Activated CD4-positive, alpha-beta T cell treated with anti-CD3 and anti-CD28 coated beads, Interleukin-2, amount 10 ng/mL, durations not matched to agents 24 days and 14 days (primary cell): ENCODE data around the gene ALDH3A2. TPM values are rescaled to one million over a fixed set of nuclear protein-coding genes. Genes with fewer than 3 reads are reported as not detected.

Experiments
- DNase-seq: peaks from one replicate; pipeline ENCODE4 v3.0.0; 2022
- H3K27ac Mint-ChIP-seq: one replicate; pipeline ENCODE4 v1.8.0; 2022; ENCODE audit warnings: mild to moderate bottlenecking, mixed read lengths
- H3K27me3 Mint-ChIP-seq: one replicate; pipeline ENCODE4 v1.8.0; 2022; ENCODE audit warnings: mixed read lengths
- H3K36me3 Mint-ChIP-seq: one replicate; pipeline ENCODE4 v1.8.0; 2022; ENCODE audit warnings: low read depth, mild to moderate bottlenecking, mixed read lengths
- H3K4me1 Mint-ChIP-seq: one replicate; pipeline ENCODE4 v1.8.0; 2021; ENCODE audit warnings: mixed read lengths
- H3K4me3 Mint-ChIP-seq: one replicate; pipeline ENCODE4 v1.8.0; 2022; ENCODE audit warnings: mild to moderate bottlenecking, moderate library complexity, mixed read lengths
- H3K9me3 Mint-ChIP-seq: one replicate; pipeline ENCODE4 v1.8.0; 2021; ENCODE audit warnings: mixed read lengths
- intact Hi-C: fragments of 100-400 bp; cut with micrococcal nuclease; formaldehyde crosslinking; loops from one replicate; pipeline ENCODE4 v1.15.1; 2023
- total RNA-seq: library from RNA; stranded (reverse); gene quantifications from 2 replicates; pipeline ENCODE4 v1.2.3, GENCODE V29; 2022

The ALDH3A2 gene
- 32.8 and 34.3 TPM in 2 replicates for total RNA-seq

- intact Hi-C loops, result loop anchor here (1.0 to 5.0 kb wide), 2 partner anchors 270 to 286 kb away; partner anchors contain the start of genes B9D1 and MAPK7
- H3K4me3 Mint-ChIP-seq, result peak within 1 kb of the TSS; percentile 89
- H3K27ac Mint-ChIP-seq, result peak within 1 kb of the TSS; percentile 91
- peaks cover 8% of the 10 kb centered on the region for H3K36me3 Mint-ChIP-seq
- H3K4me1 Mint-ChIP-seq, result peaks cover 36% of the 10 kb centered on the region
- peak; percentile 98 for DNase-seq
- H3K27me3 Mint-ChIP-seq, result peaks cover 9% of the 10 kb centered on the region
- H3K9me3 Mint-ChIP-seq, result peaks cover 3% of the 10 kb centered on the region
Observed at GRCh38 chr17:19648475-19649273, at the start of gene ALDH3A2. ALDH3A2 (plus strand) TSS chr17:19648751; CDS start chr17:19648972, 221 bp downstream.

GRCh38 chr17:19610311-19610710 is 38.2 kb upstream of the ALDH3A2 start:
- Mint-ChIP-seq H3K36me3 (no peaks in the 10 kb centered on the region), H3K27ac (no peak overlapping the region), H3K4me1 (no peaks in the 10 kb centered on the region), H3K9me3 (no peaks in the 10 kb centered on the region), H3K27me3 (peaks cover 2% of the 10 kb centered on the region), H3K4me3 (no peak overlapping the region)
- intact Hi-C loops, result loop anchor here (10.0 kb wide), 1 partner anchor 154 kb away; no protein-coding TSS in a partner anchor
- no peak for DNase-seq

GRCh38 chr17:19610879-19611278 is 37.7 kb upstream of the ALDH3A2 start:
- Mint-ChIP-seq H3K27me3 (peaks cover 2% of the 10 kb centered on the region), H3K36me3 (no peaks in the 10 kb centered on the region), H3K9me3 (no peaks in the 10 kb centered on the region), H3K27ac (no peak overlapping the region), H3K4me3 (no peak overlapping the region), H3K4me1 (no peaks in the 10 kb centered on the region)
- intact Hi-C loops, result loop anchor here (10.0 kb wide), 1 partner anchor 154 kb away; no protein-coding TSS in a partner anchor
- no peak for DNase-seq

GRCh38 chr17:19613979-19614378 is 34.6 kb upstream of the ALDH3A2 start:
- no peak for DNase-seq
- peaks cover 2% of the 10 kb centered on the region for H3K9me3 Mint-ChIP-seq
- H3K4me1 Mint-ChIP-seq, result no peaks in the 10 kb centered on the region
- no peak overlapping the region for H3K27ac Mint-ChIP-seq
- no peaks in the 10 kb centered on the region for H3K27me3 Mint-ChIP-seq
- intact Hi-C loops, result loop anchor here (10.0 kb wide), 1 partner anchor 151 kb away; no protein-coding TSS in a partner anchor
- peaks cover 2% of the 10 kb centered on the region for H3K36me3 Mint-ChIP-seq
- no peak overlapping the region for H3K4me3 Mint-ChIP-seq

- DNase-seq, result no peak
- intact Hi-C loops, result loop anchor here (10.0 kb wide), 1 partner anchor 150 kb away; no protein-coding TSS in a partner anchor
- Mint-ChIP-seq H3K36me3 (peaks cover 2% of the 10 kb centered on the region), H3K4me1 (no peaks in the 10 kb centered on the region), H3K4me3 (no peak overlapping the region), H3K27ac (no peak overlapping the region), H3K27me3 (no peaks in the 10 kb centered on the region), H3K9me3 (peaks cover 11% of the 10 kb centered on the region)
Observed at GRCh38 chr17:19614900-19615299, 33.7 kb upstream of the ALDH3A2 start.

- no peak overlapping the region for H3K4me3 Mint-ChIP-seq
- intact Hi-C loops, result loop anchor here (10.0 kb wide), 1 partner anchor 147 kb away; no protein-coding TSS in a partner anchor
- H3K27ac Mint-ChIP-seq, result no peak overlapping the region
- H3K36me3 Mint-ChIP-seq, result peaks cover 2% of the 10 kb centered on the region
- H3K4me1 Mint-ChIP-seq, result no peaks in the 10 kb centered on the region
- H3K9me3 Mint-ChIP-seq, result peaks cover 16% of the 10 kb centered on the region
- H3K27me3 Mint-ChIP-seq, result no peaks in the 10 kb centered on the region
- no peak for DNase-seq
Observed at GRCh38 chr17:19618015-19618414, 30.5 kb upstream of the ALDH3A2 start.

GRCh38 chr17:19619705-19620325 is 28.7 kb upstream of the ALDH3A2 start:
- Mint-ChIP-seq H3K27me3 (peaks cover 4% of the 10 kb centered on the region), H3K4me1 (no peaks in the 10 kb centered on the region), H3K9me3 (peaks cover 16% of the 10 kb centered on the region), H3K36me3 (peaks cover 2% of the 10 kb centered on the region), H3K27ac (no peak overlapping the region), H3K4me3 (no peak overlapping the region)
- peak; percentile 19 for DNase-seq
- intact Hi-C loops, result loop anchor here (10.0 kb wide), 2 partner anchors 55 to 145 kb away; no protein-coding TSS in a partner anchor

GRCh38 chr17:19621697-19622096 is 26.9 kb upstream of the ALDH3A2 start:
- H3K4me3 Mint-ChIP-seq, result no peak overlapping the region
- peaks cover 2% of the 10 kb centered on the region for H3K36me3 Mint-ChIP-seq
- no peak overlapping the region for H3K27ac Mint-ChIP-seq
- H3K4me1 Mint-ChIP-seq, result no peaks in the 10 kb centered on the region
- intact Hi-C loops, result loop anchor here (10.0 kb wide), 1 partner anchor 53 kb away; no protein-coding TSS in a partner anchor
- H3K9me3 Mint-ChIP-seq, result peaks cover 16% of the 10 kb centered on the region
- peaks cover 5% of the 10 kb centered on the region for H3K27me3 Mint-ChIP-seq
- DNase-seq, result no peak

- intact Hi-C loops, result loop anchor here (10.0 kb wide), 1 partner anchor 49 kb away; no protein-coding TSS in a partner anchor
- no peak for DNase-seq
- H3K27ac Mint-ChIP-seq, result no peak overlapping the region
- peaks cover 3% of the 10 kb centered on the region for H3K9me3 Mint-ChIP-seq
- H3K36me3 Mint-ChIP-seq, result no peaks in the 10 kb centered on the region
- H3K4me1 Mint-ChIP-seq, result no peaks in the 10 kb centered on the region
- H3K27me3 Mint-ChIP-seq, result peaks cover 10% of the 10 kb centered on the region
- H3K4me3 Mint-ChIP-seq, result no peak overlapping the region
Observed at GRCh38 chr17:19626079-19626478, 22.5 kb upstream of the ALDH3A2 start.

- H3K9me3 Mint-ChIP-seq, result no peaks in the 10 kb centered on the region
- H3K36me3 Mint-ChIP-seq, result no peaks in the 10 kb centered on the region
- intact Hi-C loops, result loop anchor here (10.0 kb wide), 1 partner anchor 45 kb away; no protein-coding TSS in a partner anchor
- peak; percentile 31 for DNase-seq
- no peak overlapping the region for H3K27ac Mint-ChIP-seq
- no peaks in the 10 kb centered on the region for H3K4me1 Mint-ChIP-seq
- H3K4me3 Mint-ChIP-seq, result no peak overlapping the region
- H3K27me3 Mint-ChIP-seq, result peaks cover 15% of the 10 kb centered on the region
Observed at GRCh38 chr17:19629449-19629848, 19.1 kb upstream of the ALDH3A2 start.

- Mint-ChIP-seq H3K27me3 (peaks cover 12% of the 10 kb centered on the region), H3K27ac (no peak overlapping the region), H3K9me3 (no peaks in the 10 kb centered on the region), H3K36me3 (no peaks in the 10 kb centered on the region), H3K4me1 (no peaks in the 10 kb centered on the region), H3K4me3 (no peak overlapping the region)
- no peak for DNase-seq
- intact Hi-C loops, result no loop called here
Observed at GRCh38 chr17:19630035-19630434, 18.5 kb upstream of the ALDH3A2 start.

- H3K9me3 Mint-ChIP-seq, result no peaks in the 10 kb centered on the region
- DNase-seq, result no peak
- H3K36me3 Mint-ChIP-seq, result no peaks in the 10 kb centered on the region
- intact Hi-C loops, result no loop called here
- H3K4me3 Mint-ChIP-seq, result no peak overlapping the region
- H3K27ac Mint-ChIP-seq, result no peak overlapping the region
- peaks cover 11% of the 10 kb centered on the region for H3K27me3 Mint-ChIP-seq
- H3K4me1 Mint-ChIP-seq, result no peaks in the 10 kb centered on the region
Observed at GRCh38 chr17:19630661-19631060, 17.9 kb upstream of the ALDH3A2 start.

GRCh38 chr17:19631905-19632304 is 16.6 kb upstream of the ALDH3A2 start:
- Mint-ChIP-seq H3K9me3 (no peaks in the 10 kb centered on the region), H3K4me1 (no peaks in the 10 kb centered on the region)

More at GRCh38 chr17:19631905-19632304, 16.6 kb upstream of the ALDH3A2 start:
- Mint-ChIP-seq H3K27me3 (peaks cover 14% of the 10 kb centered on the region), H3K27ac (no peak overlapping the region), H3K36me3 (no peaks in the 10 kb centered on the region), H3K4me3 (no peak overlapping the region)
- no peak for DNase-seq
- intact Hi-C loops, result no loop called here
